OCI-LY7 (cell line): Measurements from ENCODE around the gene UBTFL1. TPM values are rescaled to one million over a fixed set of nuclear protein-coding genes. Genes with fewer than 3 reads are reported as not detected.
"Not testable (repeated sequence)": the region's sequence is repeated elsewhere in the genome, so short reads cannot be mapped to it uniquely, and the experiment has no call there.

ENCODE experiments used
- Bru-seq: library from RNA; stranded (reverse); fragments of 400-500 nt; gene quantifications from one replicate; lab custom pipeline; 2021; lab: Mats Ljungman, UMichigan
- BruChase-seq, 2 experiments: library from RNA; stranded (reverse); fragments of 400-500 nt; gene quantifications; one replicate each; lab custom pipeline; 2021; lab: Mats Ljungman, UMichigan
- BruUV-seq: library from RNA; stranded (reverse); fragments of 400-500 nt; replicated peaks from 2 replicates; lab custom pipeline; 2021; lab: Mats Ljungman, UMichigan
- CTCF ChIA-PET: fragments of 300-600 bp; sonication (Branson Sonifier 250); formaldehyde crosslinking; loops from one replicate; lab custom pipeline; 2022; ENCODE audit warnings: antibody characterized with exemption; ENCODE audit not compliant: unreplicated experiment; lab: Charles Lee
- POLR2A ChIA-PET: fragments of 300-600 bp; sonication (Branson Sonifier 250); formaldehyde crosslinking; loops from one replicate; lab custom pipeline; 2022; ENCODE audit warnings: antibody characterized with exemption; lab: Charles Lee
- DNase-seq: peaks from one replicate; pipeline ENCODE4 v3.0.0-alpha.2; 2015; ENCODE audit warnings: low spot score
- H2AFZ ChIP-seq: fragments of 200-600 bp; sonication (generic), shearing (Covaris generic); 2 replicates; pipeline ENCODE4 v1.6.1; 2014; ENCODE audit warnings: mild to moderate bottlenecking, antibody characterized with exemption, low read length, moderate library complexity
- H3K27ac ChIP-seq: fragments of 200-600 bp; sonication (generic); 2 replicates; pipeline ENCODE4 v1.5.1; 2014; ENCODE audit warnings: mixed run types, low read depth, mild to moderate bottlenecking, moderate library complexity, low read length, inconsistent platforms; ENCODE audit not compliant: poor library complexity, severe bottlenecking
- H3K36me3 ChIP-seq: fragments of 200-600 bp; sonication (generic); 2 replicates; pipeline ENCODE4 v1.6.1; 2014; ENCODE audit warnings: mild to moderate bottlenecking, antibody characterized with exemption, low read length, moderate library complexity, mixed read lengths; ENCODE audit not compliant: insufficient read depth
- H3K4me1 ChIP-seq: fragments of 200-600 bp; sonication (generic); 2 replicates; pipeline ENCODE4 v1.5.1; 2014; ENCODE audit warnings: mild to moderate bottlenecking, low read length; ENCODE audit not compliant: insufficient read depth, poor library complexity, severe bottlenecking
- H3K4me2 ChIP-seq: fragments of 200-600 bp; sonication (generic); 2 replicates; pipeline ENCODE4 v1.6.1; 2014; ENCODE audit warnings: mild to moderate bottlenecking, low read length
- H3K4me3 ChIP-seq: fragments of 200-600 bp; sonication (generic); 2 replicates; pipeline ENCODE4 v1.5.1; 2014; ENCODE audit warnings: mild to moderate bottlenecking, low read depth, low read length; ENCODE audit not compliant: poor library complexity, severe bottlenecking
- H3K79me2 ChIP-seq: fragments of 200-600 bp; sonication (generic); 2 replicates; pipeline ENCODE4 v1.6.1; 2016; ENCODE audit warnings: low read depth, mild to moderate bottlenecking, low read length, moderate library complexity, mixed read lengths; ENCODE audit not compliant: insufficient read depth
- H3K9me2 ChIP-seq: fragments of 200-600 bp; sonication (generic); 2 replicates; pipeline ENCODE4 v1.6.1; 2016; ENCODE audit warnings: mild to moderate bottlenecking, low read length, mixed read lengths; ENCODE audit not compliant: insufficient read depth
- H3K9me3 ChIP-seq: fragments of 200-600 bp; sonication (generic); 2 replicates; pipeline ENCODE4 v1.6.1; 2014; ENCODE audit warnings: mild to moderate bottlenecking, mixed run types, low read length, mixed read lengths
- H4K20me1 ChIP-seq: fragments of 200-600 bp; sonication (generic); 2 replicates; pipeline ENCODE4 v1.6.1; 2014; ENCODE audit warnings: mild to moderate bottlenecking, antibody characterized with exemption, low read length, moderate library complexity, mixed read lengths; ENCODE audit not compliant: insufficient read depth
- intact Hi-C: fragments of 100-400 bp; cut with micrococcal nuclease; formaldehyde crosslinking; loops from one replicate; pipeline ENCODE4 v1.10.0; 2022; ENCODE audit not compliant: unreplicated experiment
- long read RNA-seq: library from polyadenylated mRNA; stranded (forward); transcript quantifications from one replicate; pipeline ENCODE4 v2.0.0, GENCODE V29; 2022
- total RNA-seq, 2 experiments: library from RNA; depleted of rRNA in 1 of 2; stranded (reverse); fragments of >200 nt in 1 of 2; shearing (Covaris generic) in 1 of 2; gene quantifications; 2 replicates each; pipeline ENCODE4 v1.2.3, GENCODE V29; 2014 to 2022

The UBTFL1 gene, protein sequence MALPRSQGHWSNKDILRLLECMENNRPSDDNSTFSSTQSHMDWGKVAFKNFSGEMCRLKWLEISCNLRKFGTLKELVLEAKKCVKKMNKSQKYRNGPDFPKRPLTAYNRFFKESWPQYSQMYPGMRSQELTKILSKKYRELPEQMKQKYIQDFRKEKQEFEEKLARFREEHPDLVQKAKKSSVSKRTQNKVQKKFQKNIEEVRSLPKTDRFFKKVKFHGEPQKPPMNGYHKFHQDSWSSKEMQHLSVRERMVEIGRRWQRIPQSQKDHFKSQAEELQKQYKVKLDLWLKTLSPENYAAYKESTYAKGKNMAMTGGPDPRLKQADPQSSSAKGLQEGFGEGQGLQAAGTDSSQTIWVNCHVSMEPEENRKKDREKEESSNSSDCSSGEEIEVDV
- total RNA-seq (2014; rRNA removed; shearing (Covaris generic)) (not detected in 2 replicates), total RNA-seq (2022) (not detected in 2 replicates), Bru-seq, nascent RNA (not detected), BruChase-seq, experiment 1, labeled RNA remaining after a 6-hour chase (not detected), BruChase-seq, experiment 2, labeled RNA remaining after a 2-hour chase (not detected)
- long read RNA-seq = 0 reads

GRCh38 chr11:90085650-90086049 lies at the start of gene UBTFL1:
Gene UBTFL1 (plus strand): TSS chr11:90085950. CDS start chr11:90085950, 0 bp downstream.
- H3K36me3 ChIP-seq, H3K4me2 ChIP-seq, H3K9me3 ChIP-seq, H3K79me2 ChIP-seq, H3K27ac ChIP-seq, H4K20me1 ChIP-seq, DNase-seq, intact Hi-C loops, H3K4me3 ChIP-seq, H3K4me1 ChIP-seq, H3K9me2 ChIP-seq, CTCF ChIA-PET, H2AFZ ChIP-seq, BruUV-seq, POLR2A ChIA-PET: not testable (repeated sequence)

- H3K9me3 ChIP-seq, H3K9me2 ChIP-seq, H4K20me1 ChIP-seq, H2AFZ ChIP-seq, CTCF ChIA-PET, BruUV-seq, H3K4me2 ChIP-seq, H3K27ac ChIP-seq, H3K79me2 ChIP-seq, H3K4me3 ChIP-seq, POLR2A ChIA-PET, DNase-seq, H3K36me3 ChIP-seq, intact Hi-C loops, H3K4me1 ChIP-seq: not testable (repeated sequence)
These were observed 34.0 kb upstream of the UBTFL1 start for GRCh38 chr11:90051591-90052209.

DNA sequence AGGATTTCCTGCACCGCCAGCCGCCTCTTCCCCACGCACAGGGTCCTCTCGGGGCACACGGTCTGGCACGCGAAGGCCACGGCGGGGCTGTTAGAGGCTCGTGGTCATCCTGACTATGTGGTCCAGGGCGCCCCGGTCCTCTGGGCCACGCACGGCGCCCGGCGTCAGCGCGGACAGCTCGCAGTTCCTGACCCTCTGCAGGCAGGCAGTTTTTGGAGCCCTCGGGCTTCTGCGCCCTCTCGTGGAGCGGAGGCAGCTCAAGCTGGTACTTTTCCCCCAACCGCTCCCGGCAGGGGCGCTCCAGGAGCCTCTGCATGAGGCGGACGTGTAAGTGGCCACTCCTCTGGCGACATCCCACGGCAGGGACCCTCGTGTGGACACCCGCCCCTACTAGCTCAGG lies 33.4 kb upstream of the UBTFL1 start:
- POLR2A ChIA-PET, H3K36me3 ChIP-seq, H3K9me3 ChIP-seq, BruUV-seq, H3K4me1 ChIP-seq, H3K4me2 ChIP-seq, CTCF ChIA-PET, H3K79me2 ChIP-seq, H3K9me2 ChIP-seq, DNase-seq, intact Hi-C loops, H4K20me1 ChIP-seq, H2AFZ ChIP-seq, H3K4me3 ChIP-seq, H3K27ac ChIP-seq: not testable (repeated sequence)

DNA sequence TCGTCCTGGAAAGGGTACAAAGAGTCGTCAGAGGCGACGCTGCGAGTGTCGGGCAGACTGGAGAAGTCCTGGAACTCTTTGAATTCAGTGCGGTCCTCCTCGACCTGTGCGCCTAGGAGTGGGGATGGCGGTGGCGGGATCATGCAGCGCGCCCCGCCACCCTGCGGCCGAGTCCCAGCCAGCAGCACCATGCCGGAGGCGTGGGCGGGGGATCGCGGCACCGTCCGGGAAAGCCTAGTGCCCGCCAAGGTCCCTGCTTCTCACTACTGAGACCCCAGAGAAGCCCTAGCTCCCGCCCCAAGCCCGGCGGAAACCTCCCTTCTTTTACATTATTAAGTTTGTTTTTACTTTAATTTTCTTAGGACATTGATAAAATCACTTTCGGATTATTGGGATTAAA lies 32.2 kb upstream of the UBTFL1 start:
- H2AFZ ChIP-seq, H3K9me3 ChIP-seq, CTCF ChIA-PET, H3K79me2 ChIP-seq, H3K4me2 ChIP-seq, H3K36me3 ChIP-seq, DNase-seq, H4K20me1 ChIP-seq, H3K4me3 ChIP-seq, intact Hi-C loops, H3K9me2 ChIP-seq, POLR2A ChIA-PET, H3K27ac ChIP-seq, H3K4me1 ChIP-seq, BruUV-seq: not testable (repeated sequence)

DNA sequence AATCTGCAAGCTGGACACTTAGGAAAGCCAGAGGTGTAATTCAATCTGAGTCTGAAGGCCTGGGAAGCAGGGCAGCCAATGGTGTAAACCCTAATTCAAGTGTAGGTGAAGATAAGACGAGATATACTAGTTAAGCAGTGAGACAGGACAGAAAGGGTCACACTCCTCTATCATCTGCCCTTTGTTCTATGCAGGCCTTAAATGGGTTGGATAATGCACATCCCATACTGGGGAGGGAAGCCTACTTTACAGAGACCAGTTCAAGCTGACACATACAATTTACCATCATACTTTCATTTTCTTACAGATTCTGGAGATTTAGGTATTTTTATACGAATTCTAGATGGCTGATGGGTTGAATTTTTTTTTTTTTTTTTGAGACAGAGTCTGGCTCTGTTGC lies 3.0 kb downstream of the UBTFL1 start:
- H3K36me3 ChIP-seq, H3K4me3 ChIP-seq, H4K20me1 ChIP-seq, H3K9me2 ChIP-seq, H2AFZ ChIP-seq, CTCF ChIA-PET, H3K79me2 ChIP-seq, H3K9me3 ChIP-seq, BruUV-seq, H3K4me1 ChIP-seq, H3K27ac ChIP-seq, POLR2A ChIA-PET, H3K4me2 ChIP-seq, intact Hi-C loops, DNase-seq: not testable (repeated sequence)

GRCh38 chr11:90095230-90095924 lies 9.6 kb downstream of the UBTFL1 start:
- H3K36me3 ChIP-seq, DNase-seq, H3K79me2 ChIP-seq, POLR2A ChIA-PET, H3K4me1 ChIP-seq, H3K9me2 ChIP-seq, intact Hi-C loops, CTCF ChIA-PET, H3K4me3 ChIP-seq, H3K9me3 ChIP-seq, H3K27ac ChIP-seq, H2AFZ ChIP-seq, BruUV-seq, H4K20me1 ChIP-seq, H3K4me2 ChIP-seq: not testable (repeated sequence)
